NCI-H2227 treated with DMSO at 0.1 percent for 48 hours (cell line): ENCODE results near the gene EPHA7.

Experiments used
- DNase-seq: peaks from one replicate; lab custom pipeline; 2025; lab: John Stamatoyannopoulos, UW

EPHA7 gene

GRCh38 chr6:93243231-93243778, 176.1 kb downstream of the EPHA7 start:
- no peak for DNase-seq

GRCh38 chr6:93242049-93242448, 177.3 kb downstream of the EPHA7 start:
- DNase-seq: no peak

- no peak for DNase-seq
Measured at GRCh38 chr6:93238632-93239031, 180.7 kb downstream of the EPHA7 start.

- no peak for DNase-seq
Measured at GRCh38 chr6:93235775-93236174, 183.6 kb downstream of the EPHA7 start.

- no peak for DNase-seq
Measured at GRCh38 chr6:93226822-93227221, 192.5 kb downstream of the EPHA7 start.

GRCh38 chr6:93222071-93222851, 197.1 kb downstream of the EPHA7 start:
- DNase-seq: no peak

- DNase-seq: no peak
Measured at GRCh38 chr6:93219447-93219846, 199.9 kb downstream of the EPHA7 start.

GRCh38 chr6:93218096-93218495, 201.3 kb downstream of the EPHA7 start:
- DNase-seq: no peak

GRCh38 chr6:93213028-93213427, 206.3 kb downstream of the EPHA7 start:
- DNase-seq: no peak

GRCh38 chr6:93210908-93211307, 208.5 kb downstream of the EPHA7 start:
- no peak for DNase-seq

- DNase-seq: no peak
Measured at GRCh38 chr6:93209358-93209757, 210.0 kb downstream of the EPHA7 start.

GRCh38 chr6:93196406-93196970, 222.9 kb downstream of the EPHA7 start:
- DNase-seq: no peak

- DNase-seq: no peak
Measured at GRCh38 chr6:93194480-93194879, 224.9 kb downstream of the EPHA7 start.

- no peak for DNase-seq
Measured at GRCh38 chr6:93193868-93194267, 225.5 kb downstream of the EPHA7 start.
